ENCODE data around the gene LSM2. TPM values are rescaled to one million over a fixed set of nuclear protein-coding genes. Genes with fewer than 3 reads are reported as not detected.

Gene LSM2
- total and polyA plus RNA-seq, 9 of the 15 experiments (the other 6 are each of a cell fraction or from before 2014, with no cell fraction given): 154 to 407 (median 223) TPM

- H3K9me1 ChIP-seq (ENCODE audit: control insufficient read depth, insufficient read depth, low read length): peaks cover 6% of the 10 kb centered on the region
- peaks cover 39 to 76% of the 10 kb centered on the region in 2 experiments for H3K4me1 ChIP-seq (replicated peaks in 1 of 2; ENCODE audit: control insufficient read depth in 2 of 2, insufficient read depth in 2 of 2, low read length in 2 of 2)
- H3K4me3 ChIP-seq: no peak overlapping the region
- intact Hi-C loops (cut with micrococcal nuclease) (loop anchor here (10.0 kb wide), 1 partner anchor 234 kb away; the partner anchor contains the start of genes ATP6V1G2, DDX39B and NFKBIL1), in situ Hi-C loops (cut with MboI) (no loop called here)
- H3K36me3 ChIP-seq (ENCODE audit: control insufficient read depth, insufficient read depth, low read length): peaks cover 69% of the 10 kb centered on the region; the same call in 2 of the 3 replicates
- no peak for DNase-seq (ENCODE audit: extremely low read depth in 1 of 4, low spot score in 3 of 4)
- CTCF ChIA-PET (ENCODE audit: low intra/inter-chr PET ratio): interaction anchor here (0.6 kb wide), 1 partner anchor 17 kb away, joined by 3 read pairs; no protein-coding TSS in a partner anchor
- H3K27ac ChIP-seq (ENCODE audit: extremely low read depth, low read depth, low read length): peak overlapping the region; percentile 87; the same call in 1 of the 3 replicates
- no peaks in the 10 kb centered on the region for H3K79me2 ChIP-seq (ENCODE audit: control insufficient read depth, insufficient read depth, low read length)
- POLR2A ChIA-PET: interaction anchor here (0.6 to 8.8 kb wide), 14 partner anchors 10 to 68 kb away, joined by 3 to 47 read pairs (median 6); partner anchors contain the start of genes DDAH2, HSPA1B, LSM2 and LY6G6C
- peak overlapping the region in 1 of 2 experiments; percentile 42; a peak in 2 of 4 replicates for H3K9ac ChIP-seq (ENCODE audit: insufficient read depth in 1 of 2, low read depth in 2 of 2, low read length in 2 of 2)
- no peak overlapping the region for H2AFZ ChIP-seq (ENCODE audit: low read depth, low read length)
- no peaks in the 10 kb centered on the region for H3K27me3 ChIP-seq (ENCODE audit: control insufficient read depth in 2 of 2, insufficient read depth in 2 of 2, low read length in 2 of 2)
- no peak for FAIRE-seq
- 92% methylated on average over 43 of the region's 43 CpGs for WGBS (ENCODE audit: insufficient coverage, low coverage, missing lambda C conversion rate)
- no peak overlapping the region for H3K4me2 ChIP-seq (ENCODE audit: insufficient read depth, low read length)
- no peaks in the 10 kb centered on the region for H4K20me1 ChIP-seq (replicated peaks; ENCODE audit: control insufficient read depth, insufficient read depth, low read length)
- BruUV-seq (replicated peaks): no TSS peak
- H3K9me3 ChIP-seq (replicated peaks; ENCODE audit: control insufficient read depth, insufficient read depth, low read depth, low read length): no peaks in the 10 kb centered on the region
- ATAC-seq: no peak
- TF ChIP-seq SIN3B (IDR thresholded peaks at IDR 0.05; ENCODE audit: low read depth) (no peak), ZBTB33 (CRISPR knock-in tag; IDR thresholded peaks at IDR 0.05) (peak; percentile 60; the same call in 1 of the 2 replicates), POLR2AphosphoS5 (IDR thresholded peaks at IDR 0.05; ENCODE audit: control insufficient read depth, insufficient read depth, low read depth, low read length) (no peak), FIP1L1 (IDR thresholded peaks at IDR 0.05; ENCODE audit: low read depth, low read length, poor library complexity, severe bottlenecking) (peak; percentile 46), HBP1 (CRISPR knock-in tag; IDR thresholded peaks at IDR 0.05) (no peak), NFE2 (IDR thresholded peaks at IDR 0.05; ENCODE audit: low read depth) (no peak), RBFOX2 (IDR thresholded peaks at IDR 0.05; ENCODE audit: low read depth, low read length) (peak; percentile 52), KDM2B (CRISPR knock-in tag; IDR thresholded peaks at IDR 0.05) (no peak), SRSF1 (IDR thresholded peaks at IDR 0.05; ENCODE audit: low read depth, low read length) (no peak), POLR2G (IDR thresholded peaks at IDR 0.05; ENCODE audit: low read depth, low read length) (peak; percentile 46), TBP (optimal IDR thresholded peaks at IDR 0.05; ENCODE audit: low read depth, low read length) (no peak), EZH2 (IDR thresholded peaks at IDR 0.05; ENCODE audit: borderline replicate concordance, low read depth, low read length) (no peak), ZNF274 (IDR thresholded peaks at IDR 0.05; ENCODE audit: borderline replicate concordance, low read depth, low read length) (no peak), MTA3 (IDR thresholded peaks at IDR 0.05; ENCODE audit: borderline replicate concordance) (no peak), RBM14 (IDR thresholded peaks at IDR 0.05; ENCODE audit: borderline replicate concordance, insufficient read depth, low read depth, low read length) (0 out of 2 replicates have a peak, but pooled peaks have one; percentile 38), ZNF324 (CRISPR knock-in tag; IDR thresholded peaks at IDR 0.05) (no peak), ZNF140 (CRISPR knock-in tag; IDR thresholded peaks at IDR 0.05) (no peak), POLR3G (IDR thresholded peaks at IDR 0.05; ENCODE audit: extremely low read depth, insufficient read length, insufficient replicate concordance) (no peak)
These were observed 27.5 kb downstream of the LSM2 start for GRCh38 chr6:31778999-31779885.
